A549 (cell line): ENCODE data around the gene SH3PXD2A. TPM values are rescaled to one million over a fixed set of nuclear protein-coding genes. Genes with fewer than 3 reads are reported as not detected.

ENCODE experiments used
- ATAC-seq, 2 experiments: fragments of 200-7000 bp in 1 of 2; fragments of >200 bp in 1 of 2; cut with Nextera tagmentation in 1 of 2; cut with Tn5 transposase in 1 of 2; 3 replicates each; pipeline versions ENCODE4 v1.8.0 to v1.9.1; 2018 to 2020; ENCODE audit warnings: mild to moderate bottlenecking in 1 of 2, moderate library complexity in 1 of 2
- CTCF ChIA-PET: fragments of 300-600 bp; sonication (Branson Sonifier 250); formaldehyde crosslinking; extraction: SDS; loops from one replicate; lab custom pipeline; 2021; ENCODE audit warnings: antibody characterized with exemption, inconsistent platforms; lab: Yijun Ruan, JAX
- POLR2A ChIA-PET: fragments of 350-600 bp; formaldehyde crosslinking; extraction: SDS; loops from one replicate; lab custom pipeline; 2021; ENCODE audit warnings: antibody characterized with exemption, inconsistent platforms; lab: Yijun Ruan, JAX
- DNase-seq, 2 experiments: peaks; one replicate each; pipeline versions ENCODE4 v3.0.0 to v3.0.0-alpha.2; 2011 to 2016; ENCODE audit warnings: low read depth in 1 of 2, low spot score in 1 of 2
- FAIRE-seq: peaks from 2 replicates; lab custom pipeline; 2011; peaks lifted over from hg19 to GRCh38; lab: Jason Lieb, UNC
- H3K27ac ChIP-seq, 2 experiments: fragments of >200 bp; sonication (Bioruptor Twin); formaldehyde crosslinking; 3 replicates each; pipeline ENCODE4 v1.5.1; 2016 to 2017
- H3K4me1 ChIP-seq: fragments of >200 bp; sonication (Bioruptor Twin); formaldehyde crosslinking; 3 replicates; pipeline ENCODE4 v1.6.1; 2016
- H3K4me2 ChIP-seq: fragments of >200 bp; sonication (Bioruptor Twin); formaldehyde crosslinking; 3 replicates; pipeline ENCODE4 v1.6.1; 2016
- H3K4me3 ChIP-seq: fragments of >200 bp; sonication (Bioruptor Twin); formaldehyde crosslinking; 3 replicates; pipeline ENCODE4 v1.5.1; 2016
- H3K9me3 ChIP-seq: fragments of >200 bp; sonication (Bioruptor Twin); formaldehyde crosslinking; 3 replicates; pipeline ENCODE4 v1.6.1; 2016
- BCL3 ChIP-seq: fragments of >200 bp; sonication (Bioruptor Twin); formaldehyde crosslinking; IDR thresholded peaks from 3 replicates; pipeline ENCODE4 v1.6.1; 2016
- CBX2 ChIP-seq: fragments of 200-600 bp; sonication (generic); IDR thresholded peaks from 2 replicates; pipeline ENCODE4 v1.6.1; 2016; ENCODE audit warnings: low read depth, mild to moderate bottlenecking, borderline replicate concordance
- CEBPB ChIP-seq, 2 experiments: fragments of >200 bp in 1 of 2; sonication (Bioruptor Twin) in 1 of 2; formaldehyde crosslinking in 1 of 2; IDR thresholded peaks; 2 replicates each; pipeline ENCODE4 v1.6.1; 2012 to 2016
- CHD2 ChIP-seq: fragments of 150-350 bp; IDR thresholded peaks from 2 replicates; pipeline ENCODE4 v1.6.1; 2014; ENCODE audit warnings: low read length; ENCODE audit not compliant: partially characterized antibody
- CHD4 ChIP-seq: fragments of 200-600 bp; sonication (generic); IDR thresholded peaks from 2 replicates; pipeline ENCODE4 v1.6.1; 2016; ENCODE audit warnings: antibody characterized with exemption, mild to moderate bottlenecking, borderline replicate concordance
- CTCF ChIP-seq: fragments of >200 bp; sonication (Bioruptor Twin); formaldehyde crosslinking; IDR thresholded peaks from 3 replicates; pipeline ENCODE4 v1.5.1; 2016
- E2F6 ChIP-seq: IDR thresholded peaks from 2 replicates; pipeline ENCODE4 v1.6.1; 2012; ENCODE audit warnings: low read depth, borderline replicate concordance
- EP300 ChIP-seq, 2 experiments: fragments of >200 bp; sonication (Bioruptor Twin); formaldehyde crosslinking; IDR thresholded peaks; 2 replicates in 1 of 2; 3 replicates in 1 of 2; pipeline ENCODE4 v1.6.1; 2016 to 2017
- ESRRA ChIP-seq: fragments of 150-350 bp; IDR thresholded peaks from 2 replicates; pipeline ENCODE4 v1.6.1; 2014; ENCODE audit warnings: mild to moderate bottlenecking, low read length, borderline replicate concordance
- FOSB ChIP-seq: fragments of 250-450 bp; sonication (Bioruptor Pico); IDR thresholded peaks from 2 replicates; pipeline ENCODE4 v1.5.0; 2020; ENCODE audit warnings: mild to moderate bottlenecking, moderate library complexity
- FOSL2 ChIP-seq, 2 experiments: fragments of 450-650 bp in 1 of 2; fragments of >200 bp in 1 of 2; sonication (Bioruptor Twin) in 1 of 2; formaldehyde crosslinking; IDR thresholded peaks; 2 replicates each; pipeline versions ENCODE4 v1.5.0 to v1.6.1; 2016 to 2020; ENCODE audit warnings: mild to moderate bottlenecking in 1 of 2, moderate library complexity in 1 of 2
- HDAC2 ChIP-seq: fragments of 200-600 bp; sonication (generic); IDR thresholded peaks from 2 replicates; pipeline ENCODE4 v1.6.1; 2016
- JUNB ChIP-seq: fragments of >200 bp; sonication (Bioruptor Twin); formaldehyde crosslinking; IDR thresholded peaks from 2 replicates; pipeline ENCODE4 v1.6.1; 2016
- KDM1A ChIP-seq: fragments of 200-600 bp; sonication (generic); IDR thresholded peaks from 2 replicates; pipeline ENCODE4 v1.6.1; 2016; ENCODE audit warnings: low read depth, mild to moderate bottlenecking
- MAFK ChIP-seq: fragments of 450-650 bp; IDR thresholded peaks from 2 replicates; pipeline ENCODE4 v1.6.1; 2014; ENCODE audit not compliant: partially characterized antibody
- MYC ChIP-seq: IDR thresholded peaks from 2 replicates; pipeline ENCODE4 v1.6.1; 2012; ENCODE audit warnings: mild to moderate bottlenecking, inconsistent platforms, low read length, improper control_type of control experiment, borderline replicate concordance
- NPAS2 ChIP-seq: fragments of 250-450 bp; sonication (Bioruptor Pico); IDR thresholded peaks from 2 replicates; pipeline ENCODE4 v1.8.0; 2022; ENCODE audit warnings: mild to moderate bottlenecking, moderate library complexity, borderline replicate concordance
- RAD21 ChIP-seq, 2 experiments: fragments of >200 bp in 1 of 2; sonication (Bioruptor Twin) in 1 of 2; formaldehyde crosslinking in 1 of 2; IDR thresholded peaks in 1 of 2; conservative IDR thresholded peaks in 1 of 2; 2 replicates in 1 of 2; 3 replicates in 1 of 2; pipeline ENCODE4 v1.6.1; 2012 to 2018; ENCODE audit warnings: inconsistent platforms in 1 of 2
- RARB ChIP-seq: fragments of 250-450 bp; sonication (Bioruptor Pico); IDR thresholded peaks from 2 replicates; pipeline ENCODE4 v1.8.0; 2021; ENCODE audit warnings: mild to moderate bottlenecking, moderate library complexity
- RCOR1 ChIP-seq: fragments of 150-350 bp; IDR thresholded peaks from 2 replicates; pipeline ENCODE4 v1.6.1; 2014; ENCODE audit warnings: antibody characterized with exemption, low read length, low read depth
- REST ChIP-seq: fragments of 200-600 bp; sonication (generic); IDR thresholded peaks from 2 replicates; pipeline ENCODE4 v1.6.1; 2016; ENCODE audit warnings: antibody characterized with exemption, mild to moderate bottlenecking, moderate library complexity
- RFX5 ChIP-seq: fragments of 450-650 bp; IDR thresholded peaks from 2 replicates; pipeline ENCODE4 v1.7.1; 2014; ENCODE audit warnings: antibody characterized with exemption, mild to moderate bottlenecking, moderate library complexity
- SREBF2 ChIP-seq: fragments of 450-650 bp; IDR thresholded peaks from 2 replicates; pipeline ENCODE4 v1.6.1; 2014; ENCODE audit warnings: mild to moderate bottlenecking, moderate library complexity
- USF2 ChIP-seq: fragments of 450-650 bp; IDR thresholded peaks from 2 replicates; pipeline ENCODE4 v1.6.1; 2014; ENCODE audit warnings: antibody characterized with exemption
- ZC3H11A ChIP-seq: fragments of 450-650 bp; IDR thresholded peaks from 2 replicates; pipeline ENCODE4 v1.6.1; 2014; ENCODE audit warnings: antibody characterized with exemption, mild to moderate bottlenecking
- WGBS: methylation state at CpG from one replicate; pipeline ENCODE4 v1.1.6; 2017; ENCODE audit errors: missing lambda C conversion rate; 5-methylcytosine and 5-hydroxymethylcytosine counted together
- polyA plus RNA-seq, 4 experiments: library from polyadenylated mRNA; depleted of rRNA in 3 of 4; stranded (reverse); fragments of >200 nt; fragmentation: RNase III in 1 of 4; extraction: RNeasy Plus Mini Kit Qiagen cat#74134 plus additional on column Dnase treatment in 1 of 4; gene quantifications; 2 replicates in 3 of 4; 3 replicates in 1 of 4; pipeline ENCODE4 v1.2.3, GENCODE V29; 2011 to 2017

Gene SH3PXD2A
- polyA plus RNA-seq, 2 of the 4 experiments (the other 2 are of a cell fraction): 2.4 to 3.9 TPM

- H3K4me1 ChIP-seq: 0 out of 3 replicates have a peak, but pooled peaks cover 4% of the 10 kb centered on the region
- no peak overlapping the region for H3K27ac ChIP-seq
- FAIRE-seq (no peak), ATAC-seq (no peak), DNase-seq (no peak)
- TF ChIP-seq SREBF2: no peak
- TF ChIP-seq MAFK: no peak
- no peak for TF ChIP-seq MYC
- TF ChIP-seq BCL3: no peak
- no peak for TF ChIP-seq CHD2
- TF ChIP-seq CBX2: no peak
- TF ChIP-seq KDM1A: no peak
- TF ChIP-seq RAD21 (conservative IDR thresholded peaks at IDR 0.05 in 1 of 2, IDR thresholded peaks at IDR 0.05 in 1 of 2): no peak
- no peak for TF ChIP-seq HDAC2
- TF ChIP-seq JUNB: no peak
- no peak for TF ChIP-seq ZC3H11A
- no peak for TF ChIP-seq RFX5
- no peak for TF ChIP-seq RARB
- TF ChIP-seq CHD4: no peak
- TF ChIP-seq EP300 (IDR thresholded peaks at IDR 0.05): no peak
- no peak for TF ChIP-seq CEBPB (IDR thresholded peaks at IDR 0.05)
- no peak overlapping the region for H3K4me2 ChIP-seq
- no peaks in the 10 kb centered on the region for H3K9me3 ChIP-seq
- ChIA-PET CTCF (interaction anchor here (1.1 to 5.6 kb wide), 7 partner anchors 10 to 77 kb away, joined by 3 to 34 read pairs (median 4); no protein-coding TSS in a partner anchor), POLR2A (no interaction called here)
- no peak overlapping the region for H3K4me3 ChIP-seq
- WGBS: 90% methylated on average over 10 of the region's 10 CpGs
These were observed 307.9 kb downstream of the SH3PXD2A start for GRCh38 chr10:103547391-103547946.

- H3K4me1 ChIP-seq: 0 out of 3 replicates have a peak, but pooled peaks cover 4% of the 10 kb centered on the region
- no peak for ATAC-seq
- H3K9me3 ChIP-seq: no peaks in the 10 kb centered on the region
- no peak for TF ChIP-seq FOSL2 (IDR thresholded peaks at IDR 0.05)
- TF ChIP-seq FOSL2 (CRISPR knock-in tag; IDR thresholded peaks at IDR 0.05): no peak
- TF ChIP-seq REST: no peak
- no peak for TF ChIP-seq CHD4
- no peak for TF ChIP-seq E2F6
- no peak for TF ChIP-seq CBX2
- no peak for TF ChIP-seq MAFK
- no peak for TF ChIP-seq RARB
- TF ChIP-seq RCOR1: no peak
- no peak for TF ChIP-seq BCL3
- TF ChIP-seq FOSB (CRISPR knock-in tag): no peak
- no peak for TF ChIP-seq USF2
- TF ChIP-seq NPAS2 (CRISPR knock-in tag): no peak
- TF ChIP-seq ESRRA: no peak
- no peak for TF ChIP-seq CTCF
- FAIRE-seq: no peak
- H3K27ac ChIP-seq: no peak overlapping the region
- 65% methylated on average over 1 of the region's 1 CpG for WGBS
- no peak overlapping the region for H3K4me3 ChIP-seq
- ChIA-PET POLR2A (no interaction called here), CTCF (interaction anchor here (0.7 to 5.6 kb wide), 9 partner anchors 10 to 312 kb away, joined by 3 to 34 read pairs (median 3); no protein-coding TSS in a partner anchor)
- no peak overlapping the region for H3K4me2 ChIP-seq
- no peak for DNase-seq
These were observed 309.0 kb downstream of the SH3PXD2A start for GRCh38 chr10:103546401-103546800.
